Neural cell (in vitro differentiated cells): Measurements from ENCODE around the gene AANAT. TPM values are rescaled to one million over a fixed set of nuclear protein-coding genes. Genes with fewer than 3 reads are reported as not detected.

Source experiments
- H2AFZ ChIP-seq: fragments of 200-600, 300-800 bp; sonication (generic), shearing (Covaris generic); 2 replicates; pipeline ENCODE4 v1.6.0; 2014; ENCODE audit warnings: low read depth, mild to moderate bottlenecking, antibody characterized with exemption, low read length, moderate library complexity
- H3F3A ChIP-seq: fragments of 200-600 bp; shearing (Covaris generic); 2 replicates; pipeline ENCODE4 v1.6.1; 2016; ENCODE audit warnings: mild to moderate bottlenecking, moderate library complexity, mixed read lengths, antibody characterized with exemption, low read length; ENCODE audit not compliant: insufficient read depth, poor library complexity, severe bottlenecking
- H3K27ac ChIP-seq: fragments of 200-600, 300-800 bp; sonication (generic), shearing (Covaris generic); 2 replicates; pipeline ENCODE4 v1.5.1; 2014; ENCODE audit warnings: mild to moderate bottlenecking, low read length, moderate library complexity
- H3K27me3 ChIP-seq: fragments of 300-800, 200-600 bp; sonication (generic), shearing (Covaris generic); 2 replicates; pipeline ENCODE4 v1.6.0; 2014; ENCODE audit warnings: mild to moderate bottlenecking, low read depth, low read length, moderate library complexity; ENCODE audit not compliant: insufficient read depth
- H3K36me3 ChIP-seq: fragments of 300-800, 200-600 bp; sonication (generic), shearing (Covaris generic); 2 replicates; pipeline ENCODE4 v1.5.1; 2014; ENCODE audit warnings: mild to moderate bottlenecking, antibody characterized with exemption, low read length, moderate library complexity; ENCODE audit not compliant: insufficient read depth
- H3K4me2 ChIP-seq: fragments of 300-800, 200-600 bp; sonication (generic), shearing (Covaris generic); 2 replicates; pipeline ENCODE4 v1.6.0; 2014; ENCODE audit warnings: mild to moderate bottlenecking, low read length
- H3K4me3 ChIP-seq: fragments of 300-800, 200-600 bp; sonication (generic), shearing (Covaris generic); 2 replicates; pipeline ENCODE4 v1.5.1; 2014; ENCODE audit warnings: mild to moderate bottlenecking, low read length, moderate library complexity
- H3K79me2 ChIP-seq: fragments of 200-600 bp; shearing (Covaris generic); replicated peaks from 2 replicates; pipeline ENCODE4 v1.6.0; 2014; ENCODE audit warnings: mild to moderate bottlenecking, low read length, moderate library complexity; ENCODE audit not compliant: insufficient read depth
- H3K9ac ChIP-seq: fragments of 300-800, 200-600 bp; sonication (generic), shearing (Covaris generic); 2 replicates; pipeline ENCODE4 v1.6.1; 2016; ENCODE audit warnings: mild to moderate bottlenecking, low read length, mixed read lengths
- H3K9me2 ChIP-seq: fragments of 200-600 bp; shearing (Covaris generic); 2 replicates; pipeline ENCODE4 v1.6.1; 2016; ENCODE audit warnings: mild to moderate bottlenecking, low read length, mixed read lengths; ENCODE audit not compliant: insufficient read depth
- H3K9me3 ChIP-seq: fragments of 200-600, 300-800 bp; sonication (generic), shearing (Covaris generic); 2 replicates; pipeline ENCODE4 v1.6.1; 2016; ENCODE audit warnings: mild to moderate bottlenecking, mixed run types, low read length, moderate library complexity, mixed read lengths
- H4K20me1 ChIP-seq: fragments of 200-600 bp; shearing (Covaris generic); 2 replicates; pipeline ENCODE4 v1.6.1; 2016; ENCODE audit warnings: mild to moderate bottlenecking, mixed run types; ENCODE audit not compliant: insufficient read depth
- EP300 ChIP-seq: fragments of 450-650 bp; conservative IDR thresholded peaks from 2 replicates; pipeline ENCODE4 v1.6.1; 2014; ENCODE audit warnings: antibody characterized with exemption, mild to moderate bottlenecking, moderate library complexity; ENCODE audit not compliant: poor library complexity, severe bottlenecking
- EZH2 ChIP-seq: fragments of 200-600, 300-800 bp; shearing (Covaris generic), sonication (generic); IDR thresholded peaks from 2 replicates; pipeline ENCODE4 v1.6.1; 2014; ENCODE audit warnings: antibody characterized with exemption, low read length, borderline replicate concordance, mild to moderate bottlenecking; ENCODE audit not compliant: insufficient read depth, poor library complexity, severe bottlenecking
- MXI1 ChIP-seq: fragments of 450-650 bp; conservative IDR thresholded peaks from 2 replicates; pipeline ENCODE4 v1.6.1; 2014; ENCODE audit warnings: antibody characterized with exemption, mild to moderate bottlenecking; ENCODE audit not compliant: poor library complexity, severe bottlenecking
- POLR2AphosphoS5 ChIP-seq: IDR thresholded peaks from 2 replicates; pipeline ENCODE4 v1.6.1; 2012
- RAD21 ChIP-seq: fragments of 450-650 bp; conservative IDR thresholded peaks from 2 replicates; pipeline ENCODE4 v1.6.1; 2014; ENCODE audit warnings: antibody characterized with exemption, mild to moderate bottlenecking, moderate library complexity
- SMC3 ChIP-seq: fragments of 450-650 bp; conservative IDR thresholded peaks from 2 replicates; pipeline ENCODE4 v1.6.1; 2014; ENCODE audit warnings: antibody characterized with exemption, mild to moderate bottlenecking, moderate library complexity; ENCODE audit not compliant: poor library complexity
- TAF1 ChIP-seq: IDR thresholded peaks from 2 replicates; pipeline ENCODE4 v1.6.1; 2012; ENCODE audit warnings: low read depth
- polyA plus RNA-seq: library from polyadenylated mRNA; depleted of rRNA; stranded (reverse); fragments of >200 nt; gene quantifications from 2 replicates; pipeline ENCODE4 v1.2.3, GENCODE V29; 2014
- TF ChIP-seq, protein P1 (sequence below): IDR thresholded peaks from 2 replicates; pipeline ENCODE4 v1.6.1; 2012; ENCODE audit warnings: borderline replicate concordance
- TF ChIP-seq, protein P2 (sequence below): fragments of 450-650 bp; IDR thresholded peaks from 2 replicates; pipeline ENCODE4 v1.5.1; 2014; ENCODE audit warnings: antibody characterized with exemption, mild to moderate bottlenecking, moderate library complexity; ENCODE audit not compliant: poor library complexity, severe bottlenecking

AANAT gene
- polyA plus RNA-seq, 1 donor from 2014 or later = not detected

DNA sequence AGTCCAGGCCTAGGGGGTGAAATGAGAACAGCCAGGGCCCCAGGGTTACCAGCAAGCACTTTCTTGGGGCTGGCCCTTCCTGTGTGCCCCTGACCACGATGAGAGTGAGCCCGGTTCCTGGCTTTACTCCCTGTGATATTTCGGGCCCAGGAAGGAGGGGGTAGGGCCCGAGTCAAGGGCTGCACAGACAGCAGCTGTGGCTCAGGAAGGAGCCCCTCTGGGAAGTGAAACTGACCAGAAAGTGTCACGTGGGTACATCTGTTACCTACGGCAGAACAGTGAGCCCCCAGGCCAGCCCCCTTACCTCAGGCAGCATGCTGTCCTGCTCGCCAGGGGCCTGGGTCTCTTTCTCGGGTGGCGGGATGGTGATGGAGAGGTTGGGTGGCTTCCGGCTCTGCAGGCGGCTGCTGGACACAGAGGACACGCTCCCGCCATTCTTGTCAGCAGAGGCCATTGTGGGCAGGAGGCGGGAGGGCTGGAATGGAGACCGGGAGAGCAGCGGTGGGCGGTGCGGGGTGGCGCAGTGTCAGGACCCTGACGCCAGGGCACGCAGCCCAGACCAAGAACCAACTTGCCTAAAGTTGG is 13.8 kb downstream of the AANAT start:
- H3K9me2 ChIP-seq = no peaks in the 10 kb centered on the region
- TF ChIP-seq EZH2 (no peak), TAF1 (no peak), EP300 (no peak), SMC3 (no peak), POLR2AphosphoS5 (no peak), RAD21 (no peak), MXI1 (no peak)
- TF ChIP-seq, protein P1, sequence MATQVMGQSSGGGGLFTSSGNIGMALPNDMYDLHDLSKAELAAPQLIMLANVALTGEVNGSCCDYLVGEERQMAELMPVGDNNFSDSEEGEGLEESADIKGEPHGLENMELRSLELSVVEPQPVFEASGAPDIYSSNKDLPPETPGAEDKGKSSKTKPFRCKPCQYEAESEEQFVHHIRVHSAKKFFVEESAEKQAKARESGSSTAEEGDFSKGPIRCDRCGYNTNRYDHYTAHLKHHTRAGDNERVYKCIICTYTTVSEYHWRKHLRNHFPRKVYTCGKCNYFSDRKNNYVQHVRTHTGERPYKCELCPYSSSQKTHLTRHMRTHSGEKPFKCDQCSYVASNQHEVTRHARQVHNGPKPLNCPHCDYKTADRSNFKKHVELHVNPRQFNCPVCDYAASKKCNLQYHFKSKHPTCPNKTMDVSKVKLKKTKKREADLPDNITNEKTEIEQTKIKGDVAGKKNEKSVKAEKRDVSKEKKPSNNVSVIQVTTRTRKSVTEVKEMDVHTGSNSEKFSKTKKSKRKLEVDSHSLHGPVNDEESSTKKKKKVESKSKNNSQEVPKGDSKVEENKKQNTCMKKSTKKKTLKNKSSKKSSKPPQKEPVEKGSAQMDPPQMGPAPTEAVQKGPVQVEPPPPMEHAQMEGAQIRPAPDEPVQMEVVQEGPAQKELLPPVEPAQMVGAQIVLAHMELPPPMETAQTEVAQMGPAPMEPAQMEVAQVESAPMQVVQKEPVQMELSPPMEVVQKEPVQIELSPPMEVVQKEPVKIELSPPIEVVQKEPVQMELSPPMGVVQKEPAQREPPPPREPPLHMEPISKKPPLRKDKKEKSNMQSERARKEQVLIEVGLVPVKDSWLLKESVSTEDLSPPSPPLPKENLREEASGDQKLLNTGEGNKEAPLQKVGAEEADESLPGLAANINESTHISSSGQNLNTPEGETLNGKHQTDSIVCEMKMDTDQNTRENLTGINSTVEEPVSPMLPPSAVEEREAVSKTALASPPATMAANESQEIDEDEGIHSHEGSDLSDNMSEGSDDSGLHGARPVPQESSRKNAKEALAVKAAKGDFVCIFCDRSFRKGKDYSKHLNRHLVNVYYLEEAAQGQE = no peak
- TF ChIP-seq, protein P2, sequence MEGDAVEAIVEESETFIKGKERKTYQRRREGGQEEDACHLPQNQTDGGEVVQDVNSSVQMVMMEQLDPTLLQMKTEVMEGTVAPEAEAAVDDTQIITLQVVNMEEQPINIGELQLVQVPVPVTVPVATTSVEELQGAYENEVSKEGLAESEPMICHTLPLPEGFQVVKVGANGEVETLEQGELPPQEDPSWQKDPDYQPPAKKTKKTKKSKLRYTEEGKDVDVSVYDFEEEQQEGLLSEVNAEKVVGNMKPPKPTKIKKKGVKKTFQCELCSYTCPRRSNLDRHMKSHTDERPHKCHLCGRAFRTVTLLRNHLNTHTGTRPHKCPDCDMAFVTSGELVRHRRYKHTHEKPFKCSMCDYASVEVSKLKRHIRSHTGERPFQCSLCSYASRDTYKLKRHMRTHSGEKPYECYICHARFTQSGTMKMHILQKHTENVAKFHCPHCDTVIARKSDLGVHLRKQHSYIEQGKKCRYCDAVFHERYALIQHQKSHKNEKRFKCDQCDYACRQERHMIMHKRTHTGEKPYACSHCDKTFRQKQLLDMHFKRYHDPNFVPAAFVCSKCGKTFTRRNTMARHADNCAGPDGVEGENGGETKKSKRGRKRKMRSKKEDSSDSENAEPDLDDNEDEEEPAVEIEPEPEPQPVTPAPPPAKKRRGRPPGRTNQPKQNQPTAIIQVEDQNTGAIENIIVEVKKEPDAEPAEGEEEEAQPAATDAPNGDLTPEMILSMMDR = no peak
- H2AFZ ChIP-seq = peak overlapping the region; percentile 37
- no peaks in the 10 kb centered on the region for H4K20me1 ChIP-seq
- H3K27me3 ChIP-seq = no peaks in the 10 kb centered on the region
- H3K9me3 ChIP-seq = no peaks in the 10 kb centered on the region
- no peaks in the 10 kb centered on the region for H3K79me2 ChIP-seq
- H3K36me3 ChIP-seq = no peaks in the 10 kb centered on the region
- H3K27ac ChIP-seq = peak overlapping the region; percentile 42
- peak overlapping the region; percentile 48 for H3K9ac ChIP-seq
- H3F3A ChIP-seq = no peaks in the 10 kb centered on the region
- H3K4me3 ChIP-seq = no peak overlapping the region
- no peak overlapping the region for H3K4me2 ChIP-seq

DNA sequence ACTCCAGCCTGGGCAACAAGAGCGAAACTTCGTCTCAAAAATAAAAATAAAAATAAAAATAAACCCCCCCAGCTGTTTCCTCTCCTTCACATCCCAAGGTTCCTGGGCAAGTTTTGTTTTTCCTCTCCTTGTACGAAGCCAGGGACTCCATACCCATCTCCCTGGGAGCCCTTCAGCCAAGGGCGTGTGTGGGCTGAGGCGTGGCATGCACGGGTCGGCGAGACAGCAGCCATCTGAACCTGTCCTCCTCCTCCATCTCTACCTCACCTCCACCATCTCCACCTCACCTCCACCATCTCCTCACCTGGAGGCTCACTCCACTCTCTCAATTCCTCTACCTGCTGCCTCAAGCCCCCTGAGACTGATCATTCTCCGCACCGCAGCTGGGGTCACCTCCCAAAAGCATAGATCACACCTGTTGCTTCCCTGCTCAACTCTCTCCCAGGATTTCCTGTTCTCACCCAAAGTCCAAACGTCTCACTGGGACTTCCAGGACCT is 16.9 kb downstream of the AANAT start:
- Histone ChIP-seq H3K4me3 (no peak overlapping the region), H4K20me1 (no peaks in the 10 kb centered on the region), H3K4me2 (no peak overlapping the region), H3K36me3 (no peaks in the 10 kb centered on the region), H3K27me3 (no peaks in the 10 kb centered on the region), H3K79me2 (no peaks in the 10 kb centered on the region), H3K9me2 (no peaks in the 10 kb centered on the region), H3K9ac (no peak overlapping the region), H2AFZ (no peak overlapping the region), H3F3A (no peaks in the 10 kb centered on the region), H3K27ac (no peak overlapping the region), H3K9me3 (no peaks in the 10 kb centered on the region)
- TF ChIP-seq SMC3 = no peak
- no peak for TF ChIP-seq EZH2
- no peak for TF ChIP-seq POLR2AphosphoS5
- TF ChIP-seq MXI1 = no peak
- TF ChIP-seq, protein P2 = no peak
- no peak for TF ChIP-seq TAF1
- TF ChIP-seq, protein P1 = no peak
- no peak for TF ChIP-seq RAD21
- no peak for TF ChIP-seq EP300
